ENCODE results near the gene CMTM8. TPM values are rescaled to one million over a fixed set of nuclear protein-coding genes. Genes with fewer than 3 reads are reported as not detected.

Gene CMTM8
- total RNA-seq, 2 experiments from 2014 or later, result 6.1 to 7.5 TPM

DNA sequence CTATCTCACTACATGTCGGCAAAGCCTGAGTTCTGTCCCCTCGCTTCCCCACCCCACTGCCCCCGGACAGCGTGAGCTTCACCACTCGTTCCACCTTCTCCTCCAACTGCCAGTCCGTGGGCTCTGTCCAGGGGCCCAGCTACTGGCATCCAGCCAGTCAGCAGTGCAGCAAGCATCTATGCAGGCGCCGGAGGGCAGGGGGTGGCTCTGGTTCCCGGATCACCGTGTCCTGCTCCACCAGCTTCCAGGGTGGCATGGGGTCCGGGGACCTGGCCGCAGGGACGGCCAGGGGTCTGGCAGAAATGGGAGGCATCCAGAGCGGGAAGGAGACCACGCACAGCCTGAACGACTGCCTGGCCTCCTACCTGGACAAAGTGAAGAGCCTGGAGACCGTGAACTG is 20.4 kb downstream of the CMTM8 start:
- ChIA-PET POLR2A (interaction anchor here (1.0 to 1.8 kb wide), 2 partner anchors 11 to 14 kb away, joined by 3 to 6 read pairs; no protein-coding TSS in a partner anchor), CTCF (no interaction called here)
- no peak for ATAC-seq (ENCODE audit: poor library complexity)
- intact Hi-C loops (cut with DNase I, micrococcal nuclease), result loop anchor here in 1 of 2 experiments (2.0 kb wide), 1 partner anchor 24 kb away; no protein-coding TSS in a partner anchor
- Histone ChIP-seq H3K27ac (ENCODE audit: low read depth in 1 of 2, low read length in 2 of 2) (no peak overlapping the region), H3K4me3 (ENCODE audit: low read length) (no peak overlapping the region), H3K36me3 (ENCODE audit: insufficient read depth, low read length) (no peaks in the 10 kb centered on the region), H3K27me3 (ENCODE audit: control insufficient read depth in 1 of 2, insufficient read depth in 2 of 2, low read length in 2 of 2) (no peaks in the 10 kb centered on the region), H3K4me1 (ENCODE audit: insufficient read depth, low read length) (peaks cover 3% of the 10 kb centered on the region), H3K9me3 (ENCODE audit: control insufficient read depth in 1 of 2, insufficient read depth in 1 of 2, low read length in 2 of 2) (no peaks in the 10 kb centered on the region)
- H3K27ac Mint-ChIP-seq, result no peak overlapping the region
- H3K36me3 Mint-ChIP-seq (ENCODE audit: low read depth), result peaks cover 22% of the 10 kb centered on the region
- H3K4me3 Mint-ChIP-seq, result no peak overlapping the region
- H3K9me3 Mint-ChIP-seq, result peaks cover 4% of the 10 kb centered on the region
- no peak for DNase-seq
- H3K4me1 Mint-ChIP-seq (ENCODE audit: low read depth), result peaks cover 33% of the 10 kb centered on the region
- TF ChIP-seq CTCF (IDR thresholded peaks at IDR 0.05), result no peak
- no peaks in the 10 kb centered on the region for H3K27me3 Mint-ChIP-seq

DNA sequence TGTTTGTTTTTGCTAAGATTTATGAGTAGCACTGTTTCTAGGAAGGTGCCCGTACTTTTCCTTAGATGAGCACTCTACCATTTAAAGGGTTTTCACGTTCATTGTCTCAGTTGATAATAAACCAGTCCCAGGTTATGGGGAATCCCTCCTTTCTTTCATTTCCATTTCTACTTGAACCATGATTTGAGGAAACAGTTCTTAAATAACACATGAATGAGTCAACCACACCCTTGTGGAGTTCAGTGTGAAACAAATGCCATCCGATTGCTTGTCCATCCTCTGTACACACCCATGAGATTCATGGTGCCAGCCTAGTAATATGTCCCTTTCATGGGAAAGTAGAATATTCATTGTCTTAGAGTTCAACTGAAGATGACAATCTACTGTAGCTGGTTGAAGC is 23.1 kb downstream of the CMTM8 start:
- H3K4me3 ChIP-seq (ENCODE audit: low read length), result no peak overlapping the region
- Mint-ChIP-seq H3K36me3 (ENCODE audit: low read depth) (peaks cover 9% of the 10 kb centered on the region), H3K27me3 (no peaks in the 10 kb centered on the region), H3K4me3 (no peak overlapping the region), H3K27ac (no peak overlapping the region), H3K4me1 (ENCODE audit: low read depth) (peaks cover 24% of the 10 kb centered on the region), H3K9me3 (no peaks in the 10 kb centered on the region)
- TF ChIP-seq CTCF (IDR thresholded peaks at IDR 0.05), result no peak
- CTCF ChIA-PET, result no interaction called here
- H3K27me3 ChIP-seq (ENCODE audit: control insufficient read depth in 1 of 2, insufficient read depth in 2 of 2, low read length in 2 of 2), result no peaks in the 10 kb centered on the region
- no peaks in the 10 kb centered on the region for H3K36me3 ChIP-seq (ENCODE audit: insufficient read depth, low read length)
- DNase-seq (no peak), ATAC-seq (ENCODE audit: poor library complexity) (no peak)
- no peak overlapping the region for H3K27ac ChIP-seq (ENCODE audit: low read depth in 1 of 2, low read length in 2 of 2)
- H3K4me1 ChIP-seq (ENCODE audit: insufficient read depth, low read length), result peaks cover 3% of the 10 kb centered on the region
- H3K9me3 ChIP-seq (ENCODE audit: control insufficient read depth in 1 of 2, insufficient read depth in 1 of 2, low read length in 2 of 2), result no peaks in the 10 kb centered on the region
- intact Hi-C loops (cut with DNase I, micrococcal nuclease), result no loop called here
- POLR2A ChIA-PET, result no interaction called here

DNA sequence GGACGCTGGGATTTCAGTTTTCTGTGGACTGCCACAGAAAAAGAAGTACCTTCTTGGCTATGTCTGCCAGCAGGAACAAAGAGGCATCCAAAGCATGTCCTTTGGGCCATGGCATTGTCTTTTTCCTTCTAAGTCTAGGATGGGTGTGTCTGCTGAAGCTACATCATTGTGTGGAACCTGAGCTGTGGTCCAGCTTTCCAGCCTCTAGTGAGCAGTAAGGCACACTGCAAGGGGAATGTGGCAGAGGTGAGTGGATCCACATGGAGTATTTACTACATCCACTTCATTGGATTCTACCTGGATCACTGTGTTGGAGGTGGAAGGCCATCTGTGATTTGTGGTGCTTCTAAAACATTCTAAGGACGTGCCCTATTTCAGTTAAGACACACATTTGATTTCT is 23.7 kb downstream of the CMTM8 start:
- no peak overlapping the region for H3K4me3 Mint-ChIP-seq
- H3K4me3 ChIP-seq (ENCODE audit: low read length), result no peak overlapping the region
- H3K4me1 Mint-ChIP-seq (ENCODE audit: low read depth), result peaks cover 17% of the 10 kb centered on the region
- H3K27ac Mint-ChIP-seq, result no peak overlapping the region
- intact Hi-C loops (cut with DNase I, micrococcal nuclease), result no loop called here
- H3K9me3 Mint-ChIP-seq, result no peaks in the 10 kb centered on the region
- no peak for TF ChIP-seq CTCF (IDR thresholded peaks at IDR 0.05)
- ATAC-seq (ENCODE audit: poor library complexity) (no peak), DNase-seq (no peak)
- no peak overlapping the region for H3K27ac ChIP-seq (ENCODE audit: low read depth in 1 of 2, low read length in 2 of 2)
- no peaks in the 10 kb centered on the region for H3K27me3 Mint-ChIP-seq
- peaks cover 9% of the 10 kb centered on the region for H3K36me3 Mint-ChIP-seq (ENCODE audit: low read depth)
- POLR2A ChIA-PET, result no interaction called here
- no peaks in the 10 kb centered on the region for H3K36me3 ChIP-seq (ENCODE audit: insufficient read depth, low read length)
- H3K9me3 ChIP-seq (ENCODE audit: control insufficient read depth in 1 of 2, insufficient read depth in 1 of 2, low read length in 2 of 2), result no peaks in the 10 kb centered on the region
- peaks cover 3% of the 10 kb centered on the region for H3K4me1 ChIP-seq (ENCODE audit: insufficient read depth, low read length)
- no peaks in the 10 kb centered on the region for H3K27me3 ChIP-seq (ENCODE audit: control insufficient read depth in 1 of 2, insufficient read depth in 2 of 2, low read length in 2 of 2)
- CTCF ChIA-PET, result interaction anchor here (1.0 kb wide), 1 partner anchor 22 kb away, joined by 4 read pairs; no protein-coding TSS in a partner anchor
